ENCODE data around the gene UBE2I.

UBE2I gene

DNA sequence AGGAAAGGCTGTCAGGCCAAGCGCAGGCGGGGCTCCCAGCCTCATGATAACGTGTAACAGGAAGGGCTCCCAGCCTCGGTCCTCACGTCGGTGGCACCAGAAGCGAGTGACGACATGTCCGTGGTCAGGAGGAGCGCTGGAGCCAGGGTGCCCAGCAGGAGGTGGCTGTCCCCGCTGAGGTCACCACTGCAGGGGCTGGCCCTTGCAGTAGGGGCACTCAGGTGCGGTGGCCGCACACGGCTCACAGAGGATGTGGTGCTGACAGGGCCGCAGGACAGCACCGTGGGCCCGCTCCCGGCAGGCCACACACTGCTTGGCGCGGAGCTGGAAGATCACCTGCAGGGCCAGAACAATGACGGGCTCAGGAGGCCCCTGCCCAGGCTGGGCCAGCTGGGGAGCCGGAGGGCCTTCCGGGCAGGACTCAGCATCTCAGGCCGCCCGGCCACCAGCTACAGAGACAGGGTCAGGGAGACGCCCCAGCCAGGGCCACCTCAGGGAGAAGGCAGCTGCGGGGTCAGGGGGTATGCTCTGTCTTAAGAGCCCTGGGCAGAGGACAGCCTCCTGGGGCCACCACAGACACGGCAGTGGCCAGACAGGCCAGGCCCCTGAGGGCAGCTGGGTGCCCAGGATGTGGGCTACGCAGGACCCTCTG lies 56.8 kb downstream of the UBE2I start:
- TF ChIP-seq CTCF (IDR thresholded peaks at IDR 0.05) = no peak
- no peak for DNase-seq
- intact Hi-C loops (cut with DNase I; ENCODE audit: low total_unique reads) = no loop called here
- H3K4me3 ChIP-seq = no peak overlapping the region
- no peak overlapping the region for H3K27ac ChIP-seq
- H3K9me3 ChIP-seq = no peaks in the 10 kb centered on the region
- H3K4me1 ChIP-seq = no peaks in the 10 kb centered on the region
- no peaks in the 10 kb centered on the region for H3K27me3 ChIP-seq
- H3K36me3 ChIP-seq = peaks cover 27 to 96% (median 79%) of the 10 kb centered on the region in 3 donors

- intact Hi-C loops (cut with DNase I; ENCODE audit: low total_unique reads) = no loop called here
- no peak for DNase-seq
- H3K36me3 ChIP-seq = peaks cover 27 to 96% (median 80%) of the 10 kb centered on the region in 3 donors
Measured at GRCh38 chr16:1366712-1367299, 57.4 kb downstream of the UBE2I start.

DNA sequence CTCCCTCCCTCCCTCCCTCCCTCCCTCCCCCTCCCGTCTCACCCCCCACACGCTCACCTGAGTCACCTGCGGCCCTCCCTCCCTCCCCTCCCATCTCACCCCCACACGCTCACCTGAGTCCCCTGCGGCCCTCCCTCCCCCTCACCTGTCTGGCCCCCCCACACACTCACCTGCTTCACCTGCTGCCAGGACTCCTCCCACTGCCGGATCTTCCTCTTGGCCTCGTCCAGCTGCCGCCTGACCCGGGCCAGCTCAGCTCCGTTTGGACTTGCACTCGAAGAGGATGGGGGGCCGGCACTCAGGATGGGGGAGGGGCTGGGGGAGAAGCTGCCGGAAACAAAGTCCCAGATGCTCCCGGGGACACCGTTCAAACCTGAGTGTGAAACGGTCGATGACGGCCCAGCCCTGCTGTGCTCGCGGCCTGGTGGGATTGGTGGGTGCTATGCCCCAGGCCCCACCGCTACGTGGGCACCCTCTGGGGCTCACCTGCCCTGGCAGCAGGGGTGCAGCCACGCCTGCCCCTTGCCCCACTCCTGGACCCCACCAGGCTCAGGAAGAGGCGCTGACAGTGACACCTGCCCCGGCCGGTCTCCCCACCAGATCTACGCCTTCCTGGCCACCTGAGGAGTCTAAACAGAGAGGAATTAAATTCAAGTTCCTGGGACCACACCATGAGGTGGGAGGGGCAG lies 58.2 kb downstream of the UBE2I start:
- DNase-seq = no peak
- Histone ChIP-seq H3K9me3 (no peaks in the 10 kb centered on the region), H3K4me3 (no peak overlapping the region), H3K27ac (no peak overlapping the region), H3K36me3 (peaks cover 20 to 94% (median 72%) of the 10 kb centered on the region in 3 donors), H3K4me1 (no peaks in the 10 kb centered on the region), H3K27me3 (no peaks in the 10 kb centered on the region)
- intact Hi-C loops (cut with DNase I; ENCODE audit: low total_unique reads) = no loop called here
- no peak for TF ChIP-seq CTCF (IDR thresholded peaks at IDR 0.05)

More at GRCh38 chr16:1366712-1367299, 57.4 kb downstream of the UBE2I start:
- Histone ChIP-seq H3K27me3 (no peaks in the 10 kb centered on the region), H3K4me3 (no peak overlapping the region), H3K9me3 (no peaks in the 10 kb centered on the region), H3K4me1 (no peaks in the 10 kb centered on the region), H3K27ac (no peak overlapping the region)
- TF ChIP-seq CTCF (IDR thresholded peaks at IDR 0.05) = no peak

- H3K4me3 ChIP-seq = no peak overlapping the region
- no peak for TF ChIP-seq CTCF (IDR thresholded peaks at IDR 0.05)
- intact Hi-C loops (cut with DNase I; ENCODE audit: low total_unique reads) = no loop called here
- H3K36me3 ChIP-seq = peaks cover 8 to 81% (median 57%) of the 10 kb centered on the region in 3 donors
- H3K27me3 ChIP-seq = no peaks in the 10 kb centered on the region
- H3K27ac ChIP-seq = no peak overlapping the region
- no peaks in the 10 kb centered on the region for H3K9me3 ChIP-seq
- no peaks in the 10 kb centered on the region for H3K4me1 ChIP-seq
- DNase-seq = no peak
Measured at GRCh38 chr16:1371054-1371978, 61.9 kb downstream of the UBE2I start.

DNA sequence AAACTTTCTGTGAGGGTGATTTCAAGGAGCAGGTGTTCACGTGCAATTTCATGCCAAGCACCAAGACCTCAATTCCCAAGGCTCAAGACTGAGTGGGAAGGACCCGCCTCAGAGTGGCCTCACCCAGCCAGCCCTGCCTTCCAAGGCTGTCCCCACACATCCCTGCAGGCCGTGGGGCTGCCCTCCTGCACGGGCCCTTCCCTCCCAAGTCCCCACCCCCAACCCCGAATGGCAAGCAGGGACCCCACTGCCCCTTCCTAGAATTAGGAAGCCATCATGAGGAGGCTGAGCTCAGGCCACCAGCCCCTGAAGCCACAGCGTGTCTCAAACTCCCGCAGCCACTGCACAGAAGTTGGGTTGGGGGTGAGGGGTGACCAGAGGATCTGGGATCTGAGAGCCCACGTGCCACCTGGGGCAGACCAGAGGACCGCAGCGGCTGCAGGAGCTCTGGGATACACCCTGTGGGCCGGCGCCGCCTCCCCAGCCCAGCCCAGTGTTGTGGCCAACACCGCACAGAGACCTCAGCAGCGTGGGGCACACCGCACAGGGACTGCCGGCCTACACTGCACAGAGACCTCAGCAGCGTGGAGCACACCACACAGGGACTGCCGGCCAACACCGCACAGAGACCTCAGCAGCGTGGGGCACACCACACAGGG lies 63.0 kb downstream of the UBE2I start:
- Histone ChIP-seq H3K27me3 (no peaks in the 10 kb centered on the region), H3K4me1 (peaks cover 0 to 2% (median 0%) of the 10 kb centered on the region in 4 donors), H3K4me3 (no peak overlapping the region), H3K36me3 (peaks cover 0 to 77% (median 47%) of the 10 kb centered on the region in 3 donors), H3K27ac (no peak overlapping the region), H3K9me3 (no peaks in the 10 kb centered on the region)
- no peak for DNase-seq
- intact Hi-C loops (cut with DNase I; ENCODE audit: low total_unique reads) = no loop called here
- TF ChIP-seq CTCF (IDR thresholded peaks at IDR 0.05) = no peak
